Omental fat pad (tissue), 4 donors: ENCODE data around the gene NCAPD3. TPM values are rescaled to one million over a fixed set of nuclear protein-coding genes. Genes with fewer than 3 reads are reported as not detected.
"Not testable (repeated sequence)": the region's sequence is repeated elsewhere in the genome, so short reads cannot be mapped to it uniquely, and the experiment has no call there.

Source experiments
- ATAC-seq: fragments of 150-250 bp; one replicate; pipeline ENCODE4 v1.9.1; 2016; ENCODE audit warnings: mild to moderate bottlenecking, moderate library complexity; ENCODE audit not compliant: low FRiP score
- DNase-seq: peaks from one replicate; pipeline ENCODE4 v3.0.0-alpha.2; 2019; ENCODE audit warnings: low spot score
- total RNA-seq, 4 donors: library from RNA; depleted of rRNA; stranded (reverse); fragments of >200 nt; gene quantifications; one replicate each; pipeline ENCODE4 v1.1.0, GENCODE V29; 2016
- TF ChIP-seq, protein P1 (sequence below), 3 donors: fragments of 450-650 bp; IDR thresholded peaks; one replicate each; pipeline ENCODE4 v1.5.1; 2016 to 2017; ENCODE audit warnings: antibody characterized with exemption in 3 of 3, mild to moderate bottlenecking in 3 of 3, moderate library complexity in 2 of 3

Gene NCAPD3
- total RNA-seq, 4 donors from 2014 or later, result 10.4 to 14.3 (median 11.2) TPM

DNA sequence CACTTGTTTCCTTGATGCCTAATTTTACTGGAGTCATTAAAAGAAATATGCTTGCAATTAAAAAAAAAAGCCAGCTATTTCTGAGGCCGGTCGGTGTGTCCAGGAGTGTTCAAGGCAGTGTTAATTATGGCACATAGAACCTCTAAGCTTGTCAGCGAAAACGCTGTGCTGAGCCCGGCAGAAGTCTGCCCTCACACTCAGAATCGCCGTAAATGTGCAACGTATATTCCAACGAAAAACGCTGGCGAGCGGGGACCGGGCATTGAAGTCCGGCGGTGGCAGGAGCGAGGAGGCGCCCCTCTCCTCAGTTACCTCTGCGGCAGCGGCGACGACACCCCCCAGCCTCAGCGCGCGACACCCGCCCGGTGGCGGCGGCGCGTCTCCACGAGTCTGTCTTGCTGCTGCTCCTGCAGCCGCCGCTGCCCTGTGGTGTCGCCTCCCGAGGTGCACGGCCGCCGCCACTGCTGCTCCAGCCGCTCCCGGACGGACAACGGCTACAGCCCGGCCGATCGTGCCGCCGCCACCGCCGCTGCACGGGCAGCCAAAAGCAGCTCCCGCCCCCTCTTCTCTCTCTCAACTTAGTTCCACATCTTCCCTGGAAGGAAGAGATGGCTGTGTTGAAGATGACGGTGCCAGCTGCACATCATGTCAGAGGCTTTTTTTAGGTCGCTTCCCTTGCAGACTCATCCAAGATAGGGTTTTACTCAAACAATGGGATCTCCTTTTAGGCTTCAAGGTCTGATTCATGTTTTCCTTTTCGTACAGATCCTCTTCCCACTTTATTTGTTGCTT is 98.9 kb downstream of the NCAPD3 start:
- TF ChIP-seq, protein P1, sequence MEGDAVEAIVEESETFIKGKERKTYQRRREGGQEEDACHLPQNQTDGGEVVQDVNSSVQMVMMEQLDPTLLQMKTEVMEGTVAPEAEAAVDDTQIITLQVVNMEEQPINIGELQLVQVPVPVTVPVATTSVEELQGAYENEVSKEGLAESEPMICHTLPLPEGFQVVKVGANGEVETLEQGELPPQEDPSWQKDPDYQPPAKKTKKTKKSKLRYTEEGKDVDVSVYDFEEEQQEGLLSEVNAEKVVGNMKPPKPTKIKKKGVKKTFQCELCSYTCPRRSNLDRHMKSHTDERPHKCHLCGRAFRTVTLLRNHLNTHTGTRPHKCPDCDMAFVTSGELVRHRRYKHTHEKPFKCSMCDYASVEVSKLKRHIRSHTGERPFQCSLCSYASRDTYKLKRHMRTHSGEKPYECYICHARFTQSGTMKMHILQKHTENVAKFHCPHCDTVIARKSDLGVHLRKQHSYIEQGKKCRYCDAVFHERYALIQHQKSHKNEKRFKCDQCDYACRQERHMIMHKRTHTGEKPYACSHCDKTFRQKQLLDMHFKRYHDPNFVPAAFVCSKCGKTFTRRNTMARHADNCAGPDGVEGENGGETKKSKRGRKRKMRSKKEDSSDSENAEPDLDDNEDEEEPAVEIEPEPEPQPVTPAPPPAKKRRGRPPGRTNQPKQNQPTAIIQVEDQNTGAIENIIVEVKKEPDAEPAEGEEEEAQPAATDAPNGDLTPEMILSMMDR (IDR thresholded peaks at IDR 0.05), result no peak
- DNase-seq (no peak), ATAC-seq (no peak)

DNA sequence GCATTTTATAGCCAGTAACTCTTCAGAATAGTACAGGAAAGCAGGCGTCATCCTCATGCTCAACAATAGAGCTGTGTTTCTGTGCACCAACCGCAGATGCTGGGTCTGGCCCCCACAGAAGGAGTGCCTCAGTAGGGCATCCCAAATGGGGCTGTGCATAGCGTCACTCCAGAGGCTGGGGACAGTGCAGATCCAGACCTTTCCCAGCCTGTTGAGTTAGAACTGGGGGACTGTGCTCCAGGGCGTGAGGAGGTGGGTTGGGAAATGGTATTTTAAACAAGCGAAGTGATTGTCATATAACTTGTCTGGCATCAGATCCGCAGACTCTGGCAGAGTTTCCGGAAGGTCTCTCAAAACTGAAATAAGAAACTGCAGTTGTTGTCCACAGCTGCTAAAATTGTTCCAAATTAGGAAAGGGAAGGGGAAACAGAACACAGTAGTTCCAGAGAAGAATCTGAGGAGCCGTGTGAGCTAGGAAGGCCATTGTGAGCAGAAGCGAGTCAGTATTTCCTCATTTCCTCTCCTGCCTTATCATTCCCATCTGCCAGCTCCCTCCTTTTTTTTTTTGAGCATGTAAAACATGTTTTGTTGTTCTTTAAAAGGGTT is 102.7 kb downstream of the NCAPD3 start:
- TF ChIP-seq, protein P1 (IDR thresholded peaks at IDR 0.05), result no peak
- no peak for DNase-seq
- ATAC-seq, result no peak

DNA sequence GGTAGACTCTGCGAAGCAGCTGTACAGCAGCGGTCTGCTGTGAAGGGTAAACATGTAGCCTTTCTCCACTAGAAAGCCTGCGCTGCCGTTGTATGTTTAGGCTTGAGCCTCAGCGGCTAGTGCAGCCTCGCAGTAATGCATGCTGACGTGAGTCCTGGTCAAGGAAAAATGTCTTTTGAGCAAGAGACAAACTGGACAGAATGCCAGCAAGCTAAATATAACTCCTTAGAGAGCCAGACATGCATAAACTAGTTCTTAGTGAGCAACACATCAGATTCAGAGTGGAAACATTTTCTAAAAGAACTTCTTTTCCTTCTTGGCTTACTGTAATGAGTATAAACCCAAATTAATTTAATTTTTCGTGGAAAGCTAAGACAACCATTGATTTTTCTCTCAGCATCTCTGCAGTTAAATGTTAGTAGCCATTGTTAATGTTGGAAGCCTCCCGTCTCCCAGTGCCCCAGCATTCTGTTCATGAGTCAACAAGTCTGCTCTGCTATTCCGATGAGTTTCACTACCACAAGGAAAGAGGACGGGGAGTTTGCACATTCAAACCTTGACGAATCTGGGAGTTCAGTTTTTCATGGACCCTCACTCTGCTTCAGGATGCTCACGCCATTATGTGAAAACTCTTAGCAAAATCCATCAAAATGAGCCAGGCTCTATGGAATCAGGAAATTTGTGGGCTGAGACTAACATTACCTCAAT is 103.5 kb downstream of the NCAPD3 start:
- ATAC-seq (no peak), DNase-seq (no peak)
- TF ChIP-seq, protein P1 (IDR thresholded peaks at IDR 0.05), result no peak

DNA sequence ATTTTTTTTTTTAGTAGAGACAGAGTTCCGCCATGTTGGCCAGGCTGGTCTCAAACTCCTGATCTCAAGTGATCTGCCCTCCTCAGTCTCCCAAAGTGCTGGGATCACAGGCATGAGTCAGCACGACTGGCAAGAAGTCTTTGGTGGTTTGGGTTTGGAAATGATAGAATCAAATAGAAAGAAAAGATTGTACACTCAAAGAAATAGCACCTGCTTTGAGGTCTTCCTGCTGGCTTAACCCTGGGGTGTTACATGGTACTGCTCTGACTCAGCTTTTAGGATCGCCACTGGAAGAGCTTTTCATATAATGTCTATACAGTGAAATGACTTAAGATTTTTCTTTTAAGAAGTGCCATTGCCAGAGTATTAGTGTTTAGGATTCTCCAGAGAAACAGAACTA is 104.7 kb downstream of the NCAPD3 start:
- TF ChIP-seq, protein P1 (IDR thresholded peaks at IDR 0.05), result no peak
- ATAC-seq (no peak), DNase-seq (no peak)

DNA sequence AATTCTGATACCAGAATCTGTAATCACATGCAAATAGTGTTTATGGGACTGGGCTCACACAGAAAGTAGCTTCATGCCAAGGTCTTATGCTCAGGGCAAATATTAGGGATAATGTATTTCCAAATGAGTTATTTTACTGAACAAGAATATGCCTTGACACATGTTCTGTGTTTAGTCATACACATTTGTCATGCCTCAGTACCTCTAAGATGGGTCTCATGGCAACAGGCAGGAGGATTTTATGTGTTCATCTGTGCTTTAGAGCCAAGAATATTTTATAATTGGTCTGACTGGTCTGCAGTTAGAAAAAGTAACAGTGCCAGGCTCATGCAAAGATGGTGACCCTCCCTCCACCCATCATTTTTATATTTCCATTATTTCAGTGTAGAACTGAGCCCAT is 105.8 kb downstream of the NCAPD3 start:
- ATAC-seq (no peak), DNase-seq (no peak)

DNA sequence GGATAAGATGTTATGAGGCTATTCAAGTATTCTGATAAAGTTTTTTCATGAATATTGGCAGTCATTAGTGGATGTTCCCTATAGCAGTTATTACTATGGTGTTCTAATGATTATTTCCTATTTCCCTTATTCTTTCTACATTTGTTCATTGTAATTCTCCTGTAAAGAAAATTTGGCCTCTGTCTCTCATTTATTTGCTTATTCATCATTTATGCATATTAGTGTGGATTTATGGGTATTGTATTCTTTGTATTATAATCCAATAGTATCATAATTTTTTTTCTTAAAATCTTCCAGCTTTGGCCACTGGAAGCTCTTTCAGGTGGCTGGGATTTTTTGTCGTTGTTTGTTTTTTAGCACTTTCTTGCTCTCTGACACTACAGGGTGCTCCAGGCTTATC is 107.6 kb downstream of the NCAPD3 start:
- DNase-seq, result no peak
- TF ChIP-seq, protein P1 (IDR thresholded peaks at IDR 0.05), result no peak
- no peak for ATAC-seq

More for the DNA sequence above, 105.8 kb downstream of the NCAPD3 start:
- TF ChIP-seq, protein P1 (IDR thresholded peaks at IDR 0.05), result no peak

DNA sequence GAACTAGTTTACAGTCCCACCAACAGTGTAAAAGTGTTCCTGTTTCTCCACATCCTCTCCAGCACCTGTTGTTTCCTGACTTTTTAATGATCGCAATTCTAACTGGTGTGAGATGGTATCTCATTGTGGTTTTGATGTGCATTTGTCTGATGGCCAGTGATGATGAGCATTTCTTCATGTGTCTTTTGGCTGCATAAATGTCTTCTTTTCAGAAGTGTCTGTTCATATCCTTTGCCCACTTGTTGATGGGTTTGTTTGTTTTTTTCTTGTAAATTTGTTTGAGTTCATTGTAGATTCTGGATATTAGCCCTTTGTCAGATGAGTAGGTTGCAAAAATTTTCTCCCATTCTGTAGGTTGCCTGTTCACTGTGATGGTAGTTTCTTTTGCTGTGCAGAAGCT is 110.0 kb downstream of the NCAPD3 start:
- not testable (repeated sequence) for ATAC-seq

More for the DNA sequence above, 110.0 kb downstream of the NCAPD3 start:
- not testable (repeated sequence) for DNase-seq
